ENCODE results near the gene TCAF1.

DNA sequence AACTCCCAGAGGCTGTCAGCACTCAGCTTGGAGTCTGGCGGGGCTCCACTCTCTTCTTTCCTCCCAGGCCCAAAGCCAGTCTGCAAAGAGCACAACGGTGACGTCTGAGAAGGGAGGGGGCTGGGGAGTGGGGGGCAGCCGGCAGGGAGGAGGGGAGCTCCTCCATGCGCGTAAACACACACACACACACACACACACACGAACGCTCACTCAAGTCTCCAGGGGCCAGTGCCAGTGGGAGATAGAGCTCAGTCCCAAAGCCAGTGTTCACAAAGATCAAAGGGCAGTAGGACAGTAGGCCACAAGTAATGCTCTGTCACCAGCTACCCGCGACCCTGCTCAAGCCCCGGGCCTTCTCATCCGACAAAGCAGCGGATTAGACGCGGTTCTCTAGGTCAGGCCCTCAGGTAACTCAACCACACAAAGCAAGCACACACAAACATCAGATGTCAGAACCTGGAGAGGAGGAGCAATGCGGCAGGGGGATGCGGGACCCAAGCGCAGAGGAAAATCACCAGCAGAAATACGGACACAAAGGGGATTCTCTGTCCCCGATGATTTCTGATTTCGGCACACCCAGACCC lies 19.9 kb downstream of the TCAF1 start:
- TF ChIP-seq, protein P1, sequence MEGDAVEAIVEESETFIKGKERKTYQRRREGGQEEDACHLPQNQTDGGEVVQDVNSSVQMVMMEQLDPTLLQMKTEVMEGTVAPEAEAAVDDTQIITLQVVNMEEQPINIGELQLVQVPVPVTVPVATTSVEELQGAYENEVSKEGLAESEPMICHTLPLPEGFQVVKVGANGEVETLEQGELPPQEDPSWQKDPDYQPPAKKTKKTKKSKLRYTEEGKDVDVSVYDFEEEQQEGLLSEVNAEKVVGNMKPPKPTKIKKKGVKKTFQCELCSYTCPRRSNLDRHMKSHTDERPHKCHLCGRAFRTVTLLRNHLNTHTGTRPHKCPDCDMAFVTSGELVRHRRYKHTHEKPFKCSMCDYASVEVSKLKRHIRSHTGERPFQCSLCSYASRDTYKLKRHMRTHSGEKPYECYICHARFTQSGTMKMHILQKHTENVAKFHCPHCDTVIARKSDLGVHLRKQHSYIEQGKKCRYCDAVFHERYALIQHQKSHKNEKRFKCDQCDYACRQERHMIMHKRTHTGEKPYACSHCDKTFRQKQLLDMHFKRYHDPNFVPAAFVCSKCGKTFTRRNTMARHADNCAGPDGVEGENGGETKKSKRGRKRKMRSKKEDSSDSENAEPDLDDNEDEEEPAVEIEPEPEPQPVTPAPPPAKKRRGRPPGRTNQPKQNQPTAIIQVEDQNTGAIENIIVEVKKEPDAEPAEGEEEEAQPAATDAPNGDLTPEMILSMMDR (IDR thresholded peaks at IDR 0.05): no peak
- TF ChIP-seq POLR2A (IDR thresholded peaks at IDR 0.05): no peak

Data from body of pancreas (tissue), 4 donors.